Measurements from ENCODE around the gene PARD3B. TPM values are rescaled to one million over a fixed set of nuclear protein-coding genes. Genes with fewer than 3 reads are reported as not detected.

The PARD3B gene
- total and polyA plus RNA-seq, 2 experiments from 2014 or later, result 3.5 to 4.4 TPM

DNA sequence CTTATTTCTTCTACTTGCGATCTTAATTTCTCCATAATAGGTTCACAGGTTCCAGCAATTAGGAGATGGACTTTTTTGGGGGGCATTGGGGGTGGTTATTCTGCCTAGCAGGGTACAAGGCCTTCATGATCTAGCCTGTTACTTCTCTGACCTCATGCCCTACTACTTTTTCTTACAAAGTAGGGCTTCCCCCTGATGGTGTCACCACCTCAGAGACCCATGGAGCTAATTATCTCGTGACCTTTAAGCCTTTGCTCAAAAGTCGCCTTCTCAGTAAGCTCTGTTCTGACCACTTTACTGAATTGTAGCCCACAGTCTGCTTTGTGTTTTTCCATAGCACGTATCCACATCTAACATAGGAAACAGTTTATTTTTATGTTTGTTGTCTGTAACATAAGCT, 458.0 kb downstream of the PARD3B start:
- Mint-ChIP-seq H3K27ac (no peak overlapping the region), H3K4me3 (no peak overlapping the region), H3K36me3 (ENCODE audit: low read depth) (no peaks in the 10 kb centered on the region; the same call in 2 of the 3 replicates), H3K4me1 (no peaks in the 10 kb centered on the region; the same call in 2 of the 3 replicates), H3K27me3 (ENCODE audit: insufficient read depth, low read depth, poor library complexity) (peaks cover 2% of the 10 kb centered on the region), H3K9me3 (no peaks in the 10 kb centered on the region)
- no peak for DNase-seq (ENCODE audit: low spot score)
- no peak overlapping the region for H2AFZ ChIP-seq
- ATAC-seq, result no peak
- H3K27ac ChIP-seq (ENCODE audit: low read depth), result no peak overlapping the region
- no peak overlapping the region for H3K4me3 ChIP-seq
- no peaks in the 10 kb centered on the region for H3K4me1 ChIP-seq (ENCODE audit: insufficient read depth)
- no peaks in the 10 kb centered on the region for H3K36me3 ChIP-seq (ENCODE audit: insufficient read depth)
- H3K79me2 ChIP-seq (replicated peaks; ENCODE audit: insufficient read depth), result no peaks in the 10 kb centered on the region
- H3K27me3 ChIP-seq (ENCODE audit: insufficient read depth), result no peaks in the 10 kb centered on the region
- H3K4me2 ChIP-seq, result no peak overlapping the region
- H4K20me1 ChIP-seq (replicated peaks; ENCODE audit: insufficient read depth), result no peaks in the 10 kb centered on the region
- H3F3A ChIP-seq (replicated peaks; ENCODE audit: low read depth), result no peaks in the 10 kb centered on the region
- H3K9me2 ChIP-seq (ENCODE audit: insufficient read depth), result no peaks in the 10 kb centered on the region
- TF ChIP-seq, protein P1, sequence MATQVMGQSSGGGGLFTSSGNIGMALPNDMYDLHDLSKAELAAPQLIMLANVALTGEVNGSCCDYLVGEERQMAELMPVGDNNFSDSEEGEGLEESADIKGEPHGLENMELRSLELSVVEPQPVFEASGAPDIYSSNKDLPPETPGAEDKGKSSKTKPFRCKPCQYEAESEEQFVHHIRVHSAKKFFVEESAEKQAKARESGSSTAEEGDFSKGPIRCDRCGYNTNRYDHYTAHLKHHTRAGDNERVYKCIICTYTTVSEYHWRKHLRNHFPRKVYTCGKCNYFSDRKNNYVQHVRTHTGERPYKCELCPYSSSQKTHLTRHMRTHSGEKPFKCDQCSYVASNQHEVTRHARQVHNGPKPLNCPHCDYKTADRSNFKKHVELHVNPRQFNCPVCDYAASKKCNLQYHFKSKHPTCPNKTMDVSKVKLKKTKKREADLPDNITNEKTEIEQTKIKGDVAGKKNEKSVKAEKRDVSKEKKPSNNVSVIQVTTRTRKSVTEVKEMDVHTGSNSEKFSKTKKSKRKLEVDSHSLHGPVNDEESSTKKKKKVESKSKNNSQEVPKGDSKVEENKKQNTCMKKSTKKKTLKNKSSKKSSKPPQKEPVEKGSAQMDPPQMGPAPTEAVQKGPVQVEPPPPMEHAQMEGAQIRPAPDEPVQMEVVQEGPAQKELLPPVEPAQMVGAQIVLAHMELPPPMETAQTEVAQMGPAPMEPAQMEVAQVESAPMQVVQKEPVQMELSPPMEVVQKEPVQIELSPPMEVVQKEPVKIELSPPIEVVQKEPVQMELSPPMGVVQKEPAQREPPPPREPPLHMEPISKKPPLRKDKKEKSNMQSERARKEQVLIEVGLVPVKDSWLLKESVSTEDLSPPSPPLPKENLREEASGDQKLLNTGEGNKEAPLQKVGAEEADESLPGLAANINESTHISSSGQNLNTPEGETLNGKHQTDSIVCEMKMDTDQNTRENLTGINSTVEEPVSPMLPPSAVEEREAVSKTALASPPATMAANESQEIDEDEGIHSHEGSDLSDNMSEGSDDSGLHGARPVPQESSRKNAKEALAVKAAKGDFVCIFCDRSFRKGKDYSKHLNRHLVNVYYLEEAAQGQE (IDR thresholded peaks at IDR 0.05; ENCODE audit: unreplicated experiment), result no peak
- TF ChIP-seq, protein P2, sequence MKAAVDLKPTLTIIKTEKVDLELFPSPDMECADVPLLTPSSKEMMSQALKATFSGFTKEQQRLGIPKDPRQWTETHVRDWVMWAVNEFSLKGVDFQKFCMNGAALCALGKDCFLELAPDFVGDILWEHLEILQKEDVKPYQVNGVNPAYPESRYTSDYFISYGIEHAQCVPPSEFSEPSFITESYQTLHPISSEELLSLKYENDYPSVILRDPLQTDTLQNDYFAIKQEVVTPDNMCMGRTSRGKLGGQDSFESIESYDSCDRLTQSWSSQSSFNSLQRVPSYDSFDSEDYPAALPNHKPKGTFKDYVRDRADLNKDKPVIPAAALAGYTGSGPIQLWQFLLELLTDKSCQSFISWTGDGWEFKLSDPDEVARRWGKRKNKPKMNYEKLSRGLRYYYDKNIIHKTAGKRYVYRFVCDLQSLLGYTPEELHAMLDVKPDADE (IDR thresholded peaks at IDR 0.05), result no peak
- TF ChIP-seq, protein P3, sequence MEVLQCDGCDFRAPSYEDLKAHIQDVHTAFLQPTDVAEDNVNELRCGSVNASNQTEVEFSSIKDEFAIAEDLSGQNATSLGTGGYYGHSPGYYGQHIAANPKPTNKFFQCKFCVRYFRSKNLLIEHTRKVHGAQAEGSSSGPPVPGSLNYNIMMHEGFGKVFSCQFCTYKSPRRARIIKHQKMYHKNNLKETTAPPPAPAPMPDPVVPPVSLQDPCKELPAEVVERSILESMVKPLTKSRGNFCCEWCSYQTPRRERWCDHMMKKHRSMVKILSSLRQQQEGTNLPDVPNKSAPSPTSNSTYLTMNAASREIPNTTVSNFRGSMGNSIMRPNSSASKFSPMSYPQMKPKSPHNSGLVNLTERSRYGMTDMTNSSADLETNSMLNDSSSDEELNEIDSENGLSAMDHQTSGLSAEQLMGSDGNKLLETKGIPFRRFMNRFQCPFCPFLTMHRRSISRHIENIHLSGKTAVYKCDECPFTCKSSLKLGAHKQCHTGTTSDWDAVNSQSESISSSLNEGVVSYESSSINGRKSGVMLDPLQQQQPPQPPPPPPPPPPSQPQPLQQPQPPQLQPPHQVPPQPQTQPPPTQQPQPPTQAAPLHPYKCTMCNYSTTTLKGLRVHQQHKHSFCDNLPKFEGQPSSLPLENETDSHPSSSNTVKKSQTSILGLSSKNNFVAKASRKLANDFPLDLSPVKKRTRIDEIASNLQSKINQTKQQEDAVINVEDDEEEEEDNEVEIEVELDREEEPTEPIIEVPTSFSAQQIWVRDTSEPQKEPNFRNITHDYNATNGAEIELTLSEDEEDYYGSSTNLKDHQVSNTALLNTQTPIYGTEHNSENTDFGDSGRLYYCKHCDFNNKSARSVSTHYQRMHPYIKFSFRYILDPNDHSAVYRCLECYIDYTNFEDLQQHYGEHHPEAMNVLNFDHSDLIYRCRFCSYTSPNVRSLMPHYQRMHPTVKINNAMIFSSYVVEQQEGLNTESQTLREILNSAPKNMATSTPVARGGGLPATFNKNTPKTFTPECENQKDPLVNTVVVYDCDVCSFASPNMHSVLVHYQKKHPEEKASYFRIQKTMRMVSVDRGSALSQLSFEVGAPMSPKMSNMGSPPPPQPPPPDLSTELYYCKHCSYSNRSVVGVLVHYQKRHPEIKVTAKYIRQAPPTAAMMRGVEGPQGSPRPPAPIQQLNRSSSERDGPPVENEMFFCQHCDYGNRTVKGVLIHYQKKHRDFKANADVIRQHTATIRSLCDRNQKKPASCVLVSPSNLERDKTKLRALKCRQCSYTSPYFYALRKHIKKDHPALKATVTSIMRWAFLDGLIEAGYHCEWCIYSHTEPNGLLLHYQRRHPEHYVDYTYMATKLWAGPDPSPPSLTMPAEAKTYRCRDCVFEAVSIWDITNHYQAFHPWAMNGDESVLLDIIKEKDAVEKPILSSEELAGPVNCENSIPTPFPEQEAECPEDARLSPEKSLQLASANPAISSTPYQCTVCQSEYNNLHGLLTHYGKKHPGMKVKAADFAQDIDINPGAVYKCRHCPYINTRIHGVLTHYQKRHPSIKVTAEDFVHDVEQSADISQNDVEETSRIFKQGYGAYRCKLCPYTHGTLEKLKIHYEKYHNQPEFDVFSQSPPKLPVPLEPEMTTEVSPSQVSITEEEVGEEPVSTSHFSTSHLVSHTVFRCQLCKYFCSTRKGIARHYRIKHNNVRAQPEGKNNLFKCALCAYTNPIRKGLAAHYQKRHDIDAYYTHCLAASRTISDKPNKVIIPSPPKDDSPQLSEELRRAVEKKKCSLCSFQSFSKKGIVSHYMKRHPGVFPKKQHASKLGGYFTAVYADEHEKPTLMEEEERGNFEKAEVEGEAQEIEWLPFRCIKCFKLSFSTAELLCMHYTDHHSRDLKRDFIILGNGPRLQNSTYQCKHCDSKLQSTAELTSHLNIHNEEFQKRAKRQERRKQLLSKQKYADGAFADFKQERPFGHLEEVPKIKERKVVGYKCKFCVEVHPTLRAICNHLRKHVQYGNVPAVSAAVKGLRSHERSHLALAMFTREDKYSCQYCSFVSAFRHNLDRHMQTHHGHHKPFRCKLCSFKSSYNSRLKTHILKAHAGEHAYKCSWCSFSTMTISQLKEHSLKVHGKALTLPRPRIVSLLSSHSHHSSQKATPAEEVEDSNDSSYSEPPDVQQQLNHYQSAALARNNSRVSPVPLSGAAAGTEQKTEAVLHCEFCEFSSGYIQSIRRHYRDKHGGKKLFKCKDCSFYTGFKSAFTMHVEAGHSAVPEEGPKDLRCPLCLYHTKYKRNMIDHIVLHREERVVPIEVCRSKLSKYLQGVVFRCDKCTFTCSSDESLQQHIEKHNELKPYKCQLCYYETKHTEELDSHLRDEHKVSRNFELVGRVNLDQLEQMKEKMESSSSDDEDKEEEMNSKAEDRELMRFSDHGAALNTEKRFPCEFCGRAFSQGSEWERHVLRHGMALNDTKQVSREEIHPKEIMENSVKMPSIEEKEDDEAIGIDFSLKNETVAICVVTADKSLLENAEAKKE (CRISPR knock-in tag; IDR thresholded peaks at IDR 0.05), result no peak
- TF ChIP-seq EZH2phosphoT487 (IDR thresholded peaks at IDR 0.05; ENCODE audit: unreplicated experiment) (no peak), NANOG (IDR thresholded peaks at IDR 0.05; ENCODE audit: borderline replicate concordance) (no peak), STAT1 (IDR thresholded peaks at IDR 0.05; ENCODE audit: unreplicated experiment) (no peak), POLR2AphosphoS5 (IDR thresholded peaks at IDR 0.05; ENCODE audit: low read depth) (no peak), CREB1 (CRISPR knock-in tag; IDR thresholded peaks at IDR 0.05; ENCODE audit: low read depth) (no peak)
